Suprapubic skin (tissue), 4 donors: ENCODE results near the gene MON1A. TPM values are rescaled to one million over a fixed set of nuclear protein-coding genes. Genes with fewer than 3 reads are reported as not detected.

ENCODE experiments used
- DNase-seq, 2 donors: peaks; one replicate each; pipeline ENCODE4 v3.0.0-alpha.2; 2019; ENCODE audit warnings: low spot score in 2 of 2
- H3K27ac ChIP-seq: fragments of 200-600 bp; sonication (generic); one replicate; pipeline ENCODE4 v1.5.1; 2019
- H3K27me3 ChIP-seq: fragments of 200-600 bp; sonication (generic); one replicate; pipeline ENCODE4 v1.5.1; 2019
- H3K36me3 ChIP-seq: fragments of 200-600 bp; sonication (generic); one replicate; pipeline ENCODE4 v1.5.1; 2019
- H3K4me1 ChIP-seq: fragments of 200-600 bp; sonication (generic); one replicate; pipeline ENCODE4 v1.5.1; 2019
- H3K4me3 ChIP-seq: fragments of 200-600 bp; sonication (generic); one replicate; pipeline ENCODE4 v1.5.1; 2019; ENCODE audit warnings: mild to moderate bottlenecking
- H3K9me3 ChIP-seq: fragments of 200-600 bp; sonication (generic); one replicate; pipeline ENCODE4 v1.5.1; 2019
- EP300 ChIP-seq: sonication (generic); formaldehyde crosslinking; IDR thresholded peaks from one replicate; pipeline ENCODE4 v1.6.1; 2017; ENCODE audit warnings: antibody characterized with exemption
- POLR2A ChIP-seq, 2 donors: fragments of 450-650 bp; IDR thresholded peaks; one replicate each; pipeline ENCODE4 v1.6.1; 2017; ENCODE audit warnings: antibody characterized with exemption in 2 of 2, mild to moderate bottlenecking in 2 of 2, moderate library complexity in 2 of 2
- POLR2AphosphoS5 ChIP-seq, 3 donors: sonication (generic); formaldehyde crosslinking; IDR thresholded peaks; one replicate each; pipeline ENCODE4 v1.6.1; 2017; ENCODE audit warnings: antibody characterized with exemption in 3 of 3
- WGBS: methylation state at CpG from one replicate; pipeline ENCODE4 v1.1.5; 2018; 5-methylcytosine and 5-hydroxymethylcytosine counted together
- total RNA-seq, 4 donors: library from RNA; depleted of rRNA; stranded (reverse); fragments of >200 nt; gene quantifications; one replicate each; pipeline ENCODE4 v1.1.0, GENCODE V29; 2016
- TF ChIP-seq, protein P1 (sequence below), 2 donors: fragments of 200-600 bp in 1 of 2; fragments of 450-650 bp in 1 of 2; sonication (generic) in 1 of 2; IDR thresholded peaks; one replicate each; pipeline ENCODE4 v1.5.1; 2016 to 2019; ENCODE audit warnings: antibody characterized with exemption in 2 of 2, mild to moderate bottlenecking in 1 of 2, moderate library complexity in 1 of 2

The MON1A gene
- total RNA-seq, 4 donors from 2014 or later = 6.2 to 15.6 (median 11.9) TPM

DNA sequence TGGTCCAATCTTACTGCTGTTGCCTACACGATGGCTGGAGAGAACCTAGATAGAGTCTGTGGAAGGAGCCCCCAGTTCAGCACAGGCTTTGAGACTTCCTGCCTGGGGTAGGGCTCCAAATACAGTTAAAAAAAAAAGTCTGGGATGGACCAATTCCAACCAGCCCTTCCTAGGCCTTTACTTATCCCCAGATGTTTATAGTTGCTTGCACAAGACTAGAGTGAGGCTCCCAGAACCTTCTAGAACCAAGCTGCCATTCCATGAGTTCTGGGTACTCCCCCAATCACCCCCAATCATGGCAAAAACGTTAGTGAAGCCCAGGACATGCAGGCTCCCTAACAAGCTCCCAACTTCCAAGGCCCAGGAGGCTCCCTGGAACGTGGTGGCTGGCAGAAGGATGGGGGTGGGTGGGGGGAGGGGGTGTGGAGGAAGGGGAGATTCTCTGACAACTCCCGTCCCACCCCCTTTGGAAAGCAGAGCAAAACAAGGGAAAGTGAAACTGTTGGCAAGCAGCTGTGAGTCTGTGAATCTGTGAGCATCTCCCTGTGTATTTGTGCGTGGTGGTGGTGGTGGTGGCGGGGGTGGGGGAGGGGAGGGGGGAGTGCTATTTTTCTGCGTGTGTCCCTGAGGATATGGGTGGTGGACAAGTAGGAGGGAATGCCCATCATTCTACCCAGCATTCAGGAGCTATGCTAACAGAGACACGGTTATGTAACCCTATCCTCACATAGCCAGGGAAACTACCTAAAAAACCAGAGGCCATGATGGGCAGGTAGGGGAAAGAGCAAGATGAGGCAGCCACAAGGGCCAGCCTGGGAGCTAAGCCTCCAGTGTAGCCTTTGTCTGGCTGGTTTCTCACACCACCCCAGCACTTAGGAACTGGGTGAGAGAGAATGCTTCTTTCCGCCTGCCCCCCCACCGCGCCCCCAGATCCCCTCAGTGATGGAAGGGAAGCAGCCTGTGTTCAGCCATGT, 28.0 kb downstream of the MON1A start:
- H3K27me3 ChIP-seq = no peaks in the 10 kb centered on the region
- WGBS = 36% methylated on average over 8 of the region's 11 CpGs
- H3K27ac ChIP-seq = peak overlapping the region; percentile 82
- no peaks in the 10 kb centered on the region for H3K9me3 ChIP-seq
- peak overlapping the region; percentile 52 for H3K4me3 ChIP-seq
- DNase-seq = no peak
- H3K36me3 ChIP-seq = peaks cover 9% of the 10 kb centered on the region
- TF ChIP-seq POLR2AphosphoS5 (IDR thresholded peaks at IDR 0.05) = no peak
- TF ChIP-seq POLR2A (IDR thresholded peaks at IDR 0.05) = no peak
- TF ChIP-seq, protein P1, sequence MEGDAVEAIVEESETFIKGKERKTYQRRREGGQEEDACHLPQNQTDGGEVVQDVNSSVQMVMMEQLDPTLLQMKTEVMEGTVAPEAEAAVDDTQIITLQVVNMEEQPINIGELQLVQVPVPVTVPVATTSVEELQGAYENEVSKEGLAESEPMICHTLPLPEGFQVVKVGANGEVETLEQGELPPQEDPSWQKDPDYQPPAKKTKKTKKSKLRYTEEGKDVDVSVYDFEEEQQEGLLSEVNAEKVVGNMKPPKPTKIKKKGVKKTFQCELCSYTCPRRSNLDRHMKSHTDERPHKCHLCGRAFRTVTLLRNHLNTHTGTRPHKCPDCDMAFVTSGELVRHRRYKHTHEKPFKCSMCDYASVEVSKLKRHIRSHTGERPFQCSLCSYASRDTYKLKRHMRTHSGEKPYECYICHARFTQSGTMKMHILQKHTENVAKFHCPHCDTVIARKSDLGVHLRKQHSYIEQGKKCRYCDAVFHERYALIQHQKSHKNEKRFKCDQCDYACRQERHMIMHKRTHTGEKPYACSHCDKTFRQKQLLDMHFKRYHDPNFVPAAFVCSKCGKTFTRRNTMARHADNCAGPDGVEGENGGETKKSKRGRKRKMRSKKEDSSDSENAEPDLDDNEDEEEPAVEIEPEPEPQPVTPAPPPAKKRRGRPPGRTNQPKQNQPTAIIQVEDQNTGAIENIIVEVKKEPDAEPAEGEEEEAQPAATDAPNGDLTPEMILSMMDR (IDR thresholded peaks at IDR 0.05) = no peak
- TF ChIP-seq EP300 = no peak
- H3K4me1 ChIP-seq = peaks cover 65% of the 10 kb centered on the region

DNA sequence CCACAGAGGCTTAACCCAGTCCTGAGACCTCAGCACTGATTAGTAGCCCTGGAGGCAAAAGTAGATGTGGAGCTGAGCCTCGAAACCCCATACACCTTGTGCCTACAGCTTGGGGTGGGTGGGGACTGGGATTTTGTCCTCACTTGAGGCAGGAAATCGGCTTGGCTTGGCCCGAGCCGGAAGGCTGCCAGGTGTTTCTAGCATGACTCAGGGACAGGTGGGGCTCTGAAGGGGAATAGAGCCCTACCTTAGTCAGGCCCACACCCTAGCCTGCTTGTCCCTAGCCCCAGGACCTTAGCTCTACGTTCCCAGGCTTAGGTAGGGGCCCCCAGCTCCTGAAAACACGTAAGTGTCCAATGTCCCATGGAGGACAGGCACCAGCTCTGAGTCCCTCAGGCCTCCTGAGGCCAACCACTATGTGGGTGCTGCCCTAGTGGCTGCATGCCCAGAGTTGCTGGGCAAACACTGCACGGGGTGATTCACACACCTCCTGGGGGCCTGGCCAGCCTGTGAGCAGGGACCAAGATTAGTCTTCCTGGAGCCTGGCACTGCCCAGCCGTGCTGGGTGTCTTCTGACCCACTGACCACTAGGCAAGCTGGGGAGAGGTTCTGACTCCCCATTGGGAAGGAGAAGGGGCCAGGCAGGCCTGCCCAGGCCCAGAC, 29.0 kb downstream of the MON1A start:
- WGBS = 70% methylated on average over 2 of the region's 8 CpGs
- TF ChIP-seq POLR2AphosphoS5 (IDR thresholded peaks at IDR 0.05) = no peak
- TF ChIP-seq, protein P1 (IDR thresholded peaks at IDR 0.05) = no peak
- TF ChIP-seq POLR2A (IDR thresholded peaks at IDR 0.05) = no peak
- no peak for TF ChIP-seq EP300
- Histone ChIP-seq H3K4me1 (peaks cover 54% of the 10 kb centered on the region), H3K9me3 (no peaks in the 10 kb centered on the region), H3K27me3 (no peaks in the 10 kb centered on the region), H3K4me3 (peak overlapping the region; percentile 31), H3K36me3 (peaks cover 19% of the 10 kb centered on the region), H3K27ac (peak overlapping the region; percentile 82)
- no peak for DNase-seq

DNA sequence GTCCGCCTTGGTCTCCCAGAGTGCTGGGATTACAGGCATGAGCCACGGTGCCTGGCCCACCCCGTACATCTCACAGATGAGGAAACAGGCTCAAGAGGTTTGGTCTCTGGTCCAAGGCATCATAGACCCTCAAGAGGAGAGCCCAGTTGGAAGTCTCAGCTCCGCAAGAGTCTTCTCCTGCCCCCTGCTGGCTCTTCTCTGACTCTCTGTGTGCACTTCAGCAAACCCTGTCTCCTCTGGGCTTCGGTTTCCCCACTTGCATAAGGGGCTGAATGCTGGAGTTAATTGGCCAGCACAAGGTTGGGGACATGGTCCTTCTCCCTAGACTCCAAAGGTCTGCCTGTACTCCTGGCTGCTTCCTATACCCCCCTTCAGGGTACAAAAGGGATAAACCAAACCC, 29.8 kb downstream of the MON1A start:
- H3K9me3 ChIP-seq = no peaks in the 10 kb centered on the region
- H3K36me3 ChIP-seq = peaks cover 23% of the 10 kb centered on the region
- peaks cover 50% of the 10 kb centered on the region for H3K4me1 ChIP-seq
- H3K27me3 ChIP-seq = no peaks in the 10 kb centered on the region
- no peak for DNase-seq
- H3K4me3 ChIP-seq = peak overlapping the region; percentile 31
- WGBS = 86% methylated on average over 5 of the region's 5 CpGs
- TF ChIP-seq, protein P1 (IDR thresholded peaks at IDR 0.05) = no peak
- TF ChIP-seq POLR2A (IDR thresholded peaks at IDR 0.05) = no peak
- no peak for TF ChIP-seq POLR2AphosphoS5 (IDR thresholded peaks at IDR 0.05)
- no peak for TF ChIP-seq EP300
- H3K27ac ChIP-seq = peak overlapping the region; percentile 82

GRCh38 chr3:49898991-49899390, 30.6 kb downstream of the MON1A start:
- Histone ChIP-seq H3K4me1 (peaks cover 45% of the 10 kb centered on the region), H3K36me3 (peaks cover 23% of the 10 kb centered on the region), H3K4me3 (no peak overlapping the region), H3K27me3 (no peaks in the 10 kb centered on the region), H3K9me3 (no peaks in the 10 kb centered on the region), H3K27ac (no peak overlapping the region)
- 58% methylated on average over 6 of the region's 6 CpGs for WGBS
- TF ChIP-seq EP300 = no peak
- no peak for DNase-seq

DNA sequence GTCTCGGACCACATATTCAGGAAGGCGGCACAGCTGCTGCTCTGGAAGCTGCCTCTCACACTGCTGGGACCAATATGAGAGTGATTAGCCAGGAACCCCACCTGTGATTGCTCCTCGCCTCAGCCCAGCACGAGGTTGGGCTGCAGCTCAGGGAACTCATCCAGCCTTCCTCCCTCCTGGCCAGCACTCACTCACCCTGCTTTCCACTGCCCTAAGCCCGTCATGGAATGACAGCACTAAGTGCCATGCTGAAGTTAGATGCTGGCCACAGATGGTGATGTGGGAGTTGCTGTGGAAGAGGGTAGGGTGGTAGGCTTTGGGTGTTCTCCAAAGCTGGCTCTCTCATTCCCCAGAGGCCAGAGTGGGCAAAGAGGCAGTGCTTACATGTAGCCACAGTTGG, 33.3 kb downstream of the MON1A start:
- H3K36me3 ChIP-seq = peaks cover 23% of the 10 kb centered on the region
- no peaks in the 10 kb centered on the region for H3K9me3 ChIP-seq
- 62% methylated on average over 4 of the region's 5 CpGs for WGBS
- H3K4me3 ChIP-seq = no peak overlapping the region
- H3K4me1 ChIP-seq = peaks cover 18% of the 10 kb centered on the region
- no peak overlapping the region for H3K27ac ChIP-seq
- TF ChIP-seq, protein P1 (IDR thresholded peaks at IDR 0.05) = no peak
- TF ChIP-seq POLR2AphosphoS5 (IDR thresholded peaks at IDR 0.05) (no peak), EP300 (no peak), POLR2A (IDR thresholded peaks at IDR 0.05) (no peak)
- no peaks in the 10 kb centered on the region for H3K27me3 ChIP-seq
- no peak for DNase-seq
